Measurements from ENCODE around the gene RASGRP1. TPM values are rescaled to one million over a fixed set of nuclear protein-coding genes. Genes with fewer than 3 reads are reported as not detected.

The RASGRP1 gene
- polyA plus RNA-seq, 1 of the 3 experiments (the other 2 are of a cell fraction) = 0.03 TPM

DNA sequence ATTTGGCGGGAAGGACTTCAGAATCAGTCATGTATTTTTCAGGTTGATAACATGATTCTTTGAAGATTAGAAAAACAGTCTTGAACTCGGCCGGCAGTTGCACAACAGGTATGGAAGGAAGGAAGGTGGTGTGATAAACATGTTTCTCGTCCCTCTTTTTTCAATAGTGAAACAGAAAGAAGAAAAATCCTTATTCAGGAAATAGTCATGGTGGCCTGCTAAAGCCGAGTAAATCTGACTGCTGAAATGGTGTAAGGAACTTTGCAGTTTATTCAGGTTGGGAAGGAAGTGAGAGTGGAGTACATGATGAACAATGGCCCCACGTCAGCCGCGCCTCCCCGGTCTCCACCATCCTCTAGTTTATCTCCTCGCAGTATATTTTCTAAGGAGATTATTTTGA, 6.7 kb downstream of the RASGRP1 start:
- no peak for DNase-seq
- POLR2A ChIA-PET = no interaction called here

DNA sequence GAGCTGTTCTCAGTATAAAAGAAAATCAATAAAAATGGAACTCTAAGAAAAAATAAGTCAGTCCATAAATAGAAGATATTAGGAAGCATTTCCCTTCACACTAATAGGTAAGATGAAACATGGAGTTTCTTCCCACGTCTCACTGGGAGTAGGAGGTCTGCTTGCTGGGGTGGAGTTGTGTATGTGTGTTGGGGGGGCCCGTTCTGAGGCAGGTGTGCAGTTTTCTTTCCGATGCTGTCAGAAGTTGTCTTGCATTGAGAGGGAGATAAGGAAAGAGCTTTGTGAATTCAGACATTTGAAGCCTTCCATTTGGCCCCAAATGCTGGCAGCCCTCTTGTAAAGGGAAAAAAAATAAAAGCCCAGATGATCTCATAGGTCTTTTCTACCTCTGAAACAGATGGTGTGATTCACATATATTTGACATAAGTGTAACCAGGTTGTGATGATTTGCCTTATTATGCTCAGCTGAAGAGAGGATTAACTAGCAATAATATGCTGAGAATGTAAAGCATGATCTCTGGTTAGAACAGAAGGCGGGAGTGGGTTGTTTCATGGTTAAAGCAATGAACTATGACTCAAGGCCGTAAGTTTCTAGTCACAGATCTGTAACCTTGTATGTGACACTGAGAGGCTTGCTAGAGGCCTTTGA, 8.8 kb downstream of the RASGRP1 start:
- Histone ChIP-seq H4K20me1 (ENCODE audit: insufficient read depth) (no peaks in the 10 kb centered on the region), H3K27ac (ENCODE audit: low read depth in 2 of 2, low read length in 1 of 2) (no peak overlapping the region), H3K36me3 (replicated peaks in 1 of 2; ENCODE audit: control insufficient read depth in 1 of 2, insufficient read depth in 2 of 2, low read length in 1 of 2) (no peaks in the 10 kb centered on the region), H3K9ac (no peak overlapping the region), H3K4me2 (no peak overlapping the region), H3K4me3 (ENCODE audit: low read depth in 2 of 2, low read length in 1 of 2) (no peak overlapping the region), H3K27me3 (ENCODE audit: insufficient read depth) (no peaks in the 10 kb centered on the region), H3K4me1 (ENCODE audit: control insufficient read depth in 1 of 2, insufficient read depth in 2 of 2, low read depth in 1 of 2, low read length in 1 of 2) (peaks cover 0 to 11% of the 10 kb centered on the region in 2 experiments; a peak in 1 of 4 replicates), H3K9me2 (no peaks in the 10 kb centered on the region), H3K79me2 (ENCODE audit: insufficient read depth) (no peaks in the 10 kb centered on the region), H3K9me3 (no peaks in the 10 kb centered on the region), H2AFZ (ENCODE audit: low read depth) (no peak overlapping the region), H3F3A (replicated peaks; ENCODE audit: insufficient read depth) (no peaks in the 10 kb centered on the region)
- CTCF ChIA-PET = interaction anchor here (1.1 to 6.5 kb wide), 2 partner anchors 8 to 135 kb away, joined by 3 to 53 read pairs; partner anchors contain the start of gene RASGRP1
- DNase-seq = no peak
- POLR2A ChIA-PET = no interaction called here
- WGBS (ENCODE audit: low lambda C conversion rate) = 65% methylated on average over 5 of the region's 5 CpGs
- TF ChIP-seq ZBTB33 (IDR thresholded peaks at IDR 0.05; ENCODE audit: borderline replicate concordance, low read depth) = no peak
- TF ChIP-seq, protein P1, sequence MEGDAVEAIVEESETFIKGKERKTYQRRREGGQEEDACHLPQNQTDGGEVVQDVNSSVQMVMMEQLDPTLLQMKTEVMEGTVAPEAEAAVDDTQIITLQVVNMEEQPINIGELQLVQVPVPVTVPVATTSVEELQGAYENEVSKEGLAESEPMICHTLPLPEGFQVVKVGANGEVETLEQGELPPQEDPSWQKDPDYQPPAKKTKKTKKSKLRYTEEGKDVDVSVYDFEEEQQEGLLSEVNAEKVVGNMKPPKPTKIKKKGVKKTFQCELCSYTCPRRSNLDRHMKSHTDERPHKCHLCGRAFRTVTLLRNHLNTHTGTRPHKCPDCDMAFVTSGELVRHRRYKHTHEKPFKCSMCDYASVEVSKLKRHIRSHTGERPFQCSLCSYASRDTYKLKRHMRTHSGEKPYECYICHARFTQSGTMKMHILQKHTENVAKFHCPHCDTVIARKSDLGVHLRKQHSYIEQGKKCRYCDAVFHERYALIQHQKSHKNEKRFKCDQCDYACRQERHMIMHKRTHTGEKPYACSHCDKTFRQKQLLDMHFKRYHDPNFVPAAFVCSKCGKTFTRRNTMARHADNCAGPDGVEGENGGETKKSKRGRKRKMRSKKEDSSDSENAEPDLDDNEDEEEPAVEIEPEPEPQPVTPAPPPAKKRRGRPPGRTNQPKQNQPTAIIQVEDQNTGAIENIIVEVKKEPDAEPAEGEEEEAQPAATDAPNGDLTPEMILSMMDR (IDR thresholded peaks at IDR 0.05) = no peak
- TF ChIP-seq TCF12 (IDR thresholded peaks at IDR 0.05) = peak; percentile 38; the same call in 1 of the 2 replicates
- TF ChIP-seq, protein P2, sequence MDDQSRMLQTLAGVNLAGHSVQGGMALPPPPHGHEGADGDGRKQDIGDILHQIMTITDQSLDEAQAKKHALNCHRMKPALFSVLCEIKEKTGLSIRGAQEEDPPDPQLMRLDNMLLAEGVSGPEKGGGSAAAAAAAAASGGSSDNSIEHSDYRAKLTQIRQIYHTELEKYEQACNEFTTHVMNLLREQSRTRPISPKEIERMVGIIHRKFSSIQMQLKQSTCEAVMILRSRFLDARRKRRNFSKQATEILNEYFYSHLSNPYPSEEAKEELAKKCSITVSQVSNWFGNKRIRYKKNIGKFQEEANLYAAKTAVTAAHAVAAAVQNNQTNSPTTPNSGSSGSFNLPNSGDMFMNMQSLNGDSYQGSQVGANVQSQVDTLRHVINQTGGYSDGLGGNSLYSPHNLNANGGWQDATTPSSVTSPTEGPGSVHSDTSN (IDR thresholded peaks at IDR 0.05) = no peak

More for the DNA sequence above, 6.7 kb downstream of the RASGRP1 start:
- TF ChIP-seq GABPA (IDR thresholded peaks at IDR 0.05; ENCODE audit: low read depth) (no peak), POLR2AphosphoS5 (IDR thresholded peaks at IDR 0.05; ENCODE audit: low read depth, low read length) (no peak), NFIC (IDR thresholded peaks at IDR 0.05; ENCODE audit: borderline replicate concordance) (no peak), SMC3 (IDR thresholded peaks at IDR 0.05; ENCODE audit: low read depth, low read length) (no peak), SIN3A (IDR thresholded peaks at IDR 0.05; ENCODE audit: borderline replicate concordance, low read depth, low read length) (no peak), FOXJ3 (CRISPR knock-in tag; IDR thresholded peaks at IDR 0.05) (no peak), ELF1 (IDR thresholded peaks at IDR 0.05) (no peak), TCF12 (IDR thresholded peaks at IDR 0.05) (no peak), TAF1 (IDR thresholded peaks at IDR 0.05; ENCODE audit: borderline replicate concordance, low read depth, low read length) (no peak), CHD2 (IDR thresholded peaks at IDR 0.05; ENCODE audit: low read length, partially characterized antibody) (no peak)
- TF ChIP-seq, protein P3, sequence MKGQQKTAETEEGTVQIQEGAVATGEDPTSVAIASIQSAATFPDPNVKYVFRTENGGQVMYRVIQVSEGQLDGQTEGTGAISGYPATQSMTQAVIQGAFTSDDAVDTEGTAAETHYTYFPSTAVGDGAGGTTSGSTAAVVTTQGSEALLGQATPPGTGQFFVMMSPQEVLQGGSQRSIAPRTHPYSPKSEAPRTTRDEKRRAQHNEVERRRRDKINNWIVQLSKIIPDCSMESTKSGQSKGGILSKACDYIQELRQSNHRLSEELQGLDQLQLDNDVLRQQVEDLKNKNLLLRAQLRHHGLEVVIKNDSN (IDR thresholded peaks at IDR 0.05; ENCODE audit: borderline replicate concordance, low read depth) = no peak
- 83% methylated on average over 10 of the region's 10 CpGs for WGBS (ENCODE audit: low lambda C conversion rate)
- Histone ChIP-seq H4K20me1 (ENCODE audit: insufficient read depth) (no peaks in the 10 kb centered on the region), H3K4me2 (no peak overlapping the region), H3K9me3 (no peaks in the 10 kb centered on the region), H3K27ac (ENCODE audit: low read depth in 2 of 2, low read length in 1 of 2) (no peak overlapping the region), H2AFZ (ENCODE audit: low read depth) (no peak overlapping the region), H3K4me3 (ENCODE audit: low read depth in 2 of 2, low read length in 1 of 2) (no peak overlapping the region), H3K27me3 (ENCODE audit: insufficient read depth) (no peaks in the 10 kb centered on the region), H3K4me1 (ENCODE audit: control insufficient read depth in 1 of 2, insufficient read depth in 2 of 2, low read depth in 1 of 2, low read length in 1 of 2) (peaks cover 0 to 10% of the 10 kb centered on the region in 2 experiments; a peak in 1 of 4 replicates), H3K79me2 (ENCODE audit: insufficient read depth) (no peaks in the 10 kb centered on the region), H3F3A (replicated peaks; ENCODE audit: insufficient read depth) (no peaks in the 10 kb centered on the region), H3K36me3 (replicated peaks in 1 of 2; ENCODE audit: control insufficient read depth in 1 of 2, insufficient read depth in 2 of 2, low read length in 1 of 2) (no peaks in the 10 kb centered on the region), H3K9me2 (no peaks in the 10 kb centered on the region), H3K9ac (no peak overlapping the region)
- CTCF ChIA-PET = interaction anchor here (1.8 kb wide), 1 partner anchor 133 kb away, joined by 4 read pairs; no protein-coding TSS in a partner anchor

Measured in SK-N-SH (cell line).